GM12891 (cell line): Measurements from ENCODE around the gene CASP14.

Experiments
- DNase-seq: peaks from one replicate; pipeline ENCODE4 v3.0.0; 2011; ENCODE audit warnings: low spot score; ENCODE audit not compliant: insufficient read length
- FAIRE-seq: peaks from 2 replicates; lab custom pipeline; 2011; peaks lifted over from hg19 to GRCh38; lab: Jason Lieb, UNC
- PAX5 ChIP-seq: IDR thresholded peaks from 2 replicates; pipeline ENCODE4 v1.6.1; 2011; ENCODE audit warnings: low read length, moderate library complexity, mild to moderate bottlenecking; ENCODE audit not compliant: insufficient read depth, severe bottlenecking
- POLR2A ChIP-seq: IDR thresholded peaks from 2 replicates; pipeline ENCODE4 v1.6.1; 2011; ENCODE audit warnings: low read depth, low read length, control low read depth
- POLR2AphosphoS5 ChIP-seq: IDR thresholded peaks from 2 replicates; pipeline ENCODE4 v1.6.1; 2011; ENCODE audit warnings: low read depth, low read length, control low read depth
- POU2F2 ChIP-seq: IDR thresholded peaks from 2 replicates; pipeline ENCODE4 v1.6.1; 2011; ENCODE audit warnings: low read depth, mild to moderate bottlenecking, control low read depth, low read length, moderate library complexity
- SPI1 ChIP-seq: IDR thresholded peaks from 2 replicates; pipeline ENCODE4 v1.6.1; 2011; ENCODE audit warnings: low read depth, low read length, control low read depth
- TAF1 ChIP-seq: IDR thresholded peaks from 2 replicates; pipeline ENCODE4 v1.6.1; 2011; ENCODE audit warnings: low read depth, low read length, control low read depth

The CASP14 gene

DNA sequence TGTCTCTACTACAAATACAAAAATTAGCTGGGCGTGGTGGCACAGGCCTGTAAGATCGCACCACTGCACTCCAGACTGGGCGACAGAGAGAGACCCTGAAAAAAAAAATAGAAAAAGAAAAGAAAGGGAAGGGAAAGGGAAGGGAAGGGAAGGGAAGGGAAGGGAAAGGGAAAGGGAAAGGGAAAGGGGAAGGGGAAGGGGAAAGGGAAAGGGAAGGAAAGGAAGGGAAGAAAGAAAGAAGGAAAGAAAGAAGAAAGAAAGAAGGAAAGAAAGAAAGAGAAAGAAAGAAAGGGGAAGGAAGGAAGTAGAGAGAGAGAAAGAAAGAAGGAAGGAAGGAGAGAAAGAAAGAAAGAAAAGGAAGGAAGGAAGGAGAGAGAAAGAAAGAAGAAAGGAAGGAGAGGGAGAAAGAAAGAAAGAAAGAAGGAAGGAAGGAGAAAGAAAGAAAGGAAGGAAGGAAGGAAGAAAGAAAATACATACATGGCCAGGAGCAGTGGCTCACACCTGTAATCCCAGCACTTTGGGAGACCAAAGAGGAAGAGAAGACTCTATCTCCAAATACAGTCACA lies 49.8 kb downstream of the CASP14 start:
- TF ChIP-seq SPI1 = no peak
- no peak for TF ChIP-seq POLR2A
- TF ChIP-seq TAF1 = no peak
- no peak for TF ChIP-seq POU2F2
- TF ChIP-seq PAX5 = no peak
- no peak for TF ChIP-seq POLR2AphosphoS5
- DNase-seq = no peak
- FAIRE-seq = no peak

DNA sequence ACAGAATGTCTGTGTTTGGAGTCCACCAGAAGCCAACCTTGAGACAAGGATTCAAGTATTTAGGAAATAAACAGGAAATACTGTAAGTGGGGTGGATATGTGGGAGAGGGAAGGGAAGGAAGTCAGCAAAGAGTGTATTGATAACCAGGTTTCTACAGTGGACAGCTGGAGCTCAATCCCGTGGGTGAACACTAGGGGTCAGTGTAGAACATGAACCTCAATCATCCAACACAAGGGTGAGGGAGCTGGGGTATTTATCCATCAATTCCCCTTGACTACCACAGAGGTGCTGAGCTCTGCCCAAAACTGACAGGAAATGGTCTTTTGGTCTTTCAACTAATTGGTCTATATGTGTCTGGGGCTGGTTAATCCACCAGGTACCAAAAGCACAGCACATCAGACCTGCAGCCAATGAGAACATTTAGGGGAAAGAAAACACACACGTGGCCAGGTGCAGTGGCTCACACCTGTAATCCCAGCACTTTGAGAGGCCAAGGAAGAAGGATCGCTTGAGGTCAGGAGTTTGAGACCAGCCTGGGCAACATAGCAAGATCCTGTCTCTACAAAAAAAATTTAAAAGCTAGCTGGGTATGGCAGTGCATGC lies 52.3 kb downstream of the CASP14 start:
- DNase-seq = no peak
- peak; percentile 47 for FAIRE-seq
- TF ChIP-seq PAX5 (no peak), POLR2AphosphoS5 (no peak), TAF1 (no peak)

DNA sequence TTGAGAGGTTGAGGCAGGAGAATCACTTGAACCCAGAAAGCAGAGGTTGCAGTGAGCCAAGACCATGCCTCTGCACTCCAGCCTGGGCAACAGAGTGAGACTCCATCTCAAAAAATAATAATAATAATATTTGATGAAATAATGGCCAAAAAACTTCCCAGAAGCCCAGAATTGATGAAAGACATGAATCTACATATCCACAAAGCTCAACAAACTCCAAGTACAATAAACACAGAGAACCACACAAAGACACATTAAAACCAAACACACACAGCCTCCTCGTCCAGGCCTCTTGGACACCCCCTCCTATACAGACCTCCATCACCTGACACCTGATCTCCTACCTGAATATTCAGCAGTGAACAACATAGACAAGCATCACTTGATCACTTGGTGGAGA lies 54.7 kb downstream of the CASP14 start:
- no peak for FAIRE-seq
- no peak for TF ChIP-seq POLR2A
- TF ChIP-seq POLR2AphosphoS5 = no peak
- no peak for TF ChIP-seq POU2F2
- no peak for TF ChIP-seq PAX5
- no peak for TF ChIP-seq SPI1
- DNase-seq = no peak

DNA sequence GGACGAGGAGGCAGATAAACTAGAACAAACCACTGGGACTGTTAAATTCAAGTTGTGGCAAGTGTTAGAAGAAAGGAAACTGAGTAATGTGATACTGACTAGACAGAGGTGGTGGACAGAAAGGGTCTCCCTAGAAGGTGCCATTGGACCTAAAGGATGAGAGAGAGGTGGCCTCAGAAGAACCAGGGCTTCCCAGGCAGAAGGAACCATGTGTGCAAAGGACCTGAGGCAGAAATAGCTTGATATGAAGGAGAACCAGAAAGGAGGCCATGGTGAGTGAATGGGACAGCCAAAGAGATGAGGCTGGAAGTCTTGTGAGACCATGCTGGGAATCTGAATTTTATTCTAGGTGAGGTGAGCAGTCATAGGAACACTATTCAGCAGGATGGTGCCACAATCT lies 55.1 kb downstream of the CASP14 start:
- DNase-seq (no peak), FAIRE-seq (no peak)
- TF ChIP-seq POLR2AphosphoS5 (no peak), PAX5 (no peak), POU2F2 (no peak), TAF1 (no peak), SPI1 (no peak), POLR2A (no peak)

DNA sequence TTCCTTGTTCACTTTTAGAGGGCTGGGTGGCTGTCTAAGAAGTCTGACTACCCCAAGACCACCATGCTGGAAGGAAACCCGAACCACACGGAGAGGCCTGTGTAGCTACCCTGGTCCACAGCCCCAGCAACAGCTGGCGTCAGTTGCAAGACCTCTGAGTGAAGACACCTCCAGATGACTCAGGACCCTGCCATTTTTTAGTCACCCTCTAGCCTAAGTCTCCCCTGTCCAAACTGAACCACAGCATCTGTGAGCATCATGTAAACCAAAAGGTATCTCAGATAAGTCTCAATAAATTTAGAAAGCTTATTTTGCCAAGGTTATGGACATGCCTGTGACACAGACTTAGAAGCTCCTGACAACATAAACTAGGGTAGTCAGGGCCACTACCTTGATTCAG lies 55.8 kb downstream of the CASP14 start:
- FAIRE-seq (no peak), DNase-seq (no peak)
- no peak for TF ChIP-seq POLR2A
- TF ChIP-seq POLR2AphosphoS5 = no peak
- no peak for TF ChIP-seq TAF1
- no peak for TF ChIP-seq PAX5
- no peak for TF ChIP-seq POU2F2
- TF ChIP-seq SPI1 = no peak

DNA sequence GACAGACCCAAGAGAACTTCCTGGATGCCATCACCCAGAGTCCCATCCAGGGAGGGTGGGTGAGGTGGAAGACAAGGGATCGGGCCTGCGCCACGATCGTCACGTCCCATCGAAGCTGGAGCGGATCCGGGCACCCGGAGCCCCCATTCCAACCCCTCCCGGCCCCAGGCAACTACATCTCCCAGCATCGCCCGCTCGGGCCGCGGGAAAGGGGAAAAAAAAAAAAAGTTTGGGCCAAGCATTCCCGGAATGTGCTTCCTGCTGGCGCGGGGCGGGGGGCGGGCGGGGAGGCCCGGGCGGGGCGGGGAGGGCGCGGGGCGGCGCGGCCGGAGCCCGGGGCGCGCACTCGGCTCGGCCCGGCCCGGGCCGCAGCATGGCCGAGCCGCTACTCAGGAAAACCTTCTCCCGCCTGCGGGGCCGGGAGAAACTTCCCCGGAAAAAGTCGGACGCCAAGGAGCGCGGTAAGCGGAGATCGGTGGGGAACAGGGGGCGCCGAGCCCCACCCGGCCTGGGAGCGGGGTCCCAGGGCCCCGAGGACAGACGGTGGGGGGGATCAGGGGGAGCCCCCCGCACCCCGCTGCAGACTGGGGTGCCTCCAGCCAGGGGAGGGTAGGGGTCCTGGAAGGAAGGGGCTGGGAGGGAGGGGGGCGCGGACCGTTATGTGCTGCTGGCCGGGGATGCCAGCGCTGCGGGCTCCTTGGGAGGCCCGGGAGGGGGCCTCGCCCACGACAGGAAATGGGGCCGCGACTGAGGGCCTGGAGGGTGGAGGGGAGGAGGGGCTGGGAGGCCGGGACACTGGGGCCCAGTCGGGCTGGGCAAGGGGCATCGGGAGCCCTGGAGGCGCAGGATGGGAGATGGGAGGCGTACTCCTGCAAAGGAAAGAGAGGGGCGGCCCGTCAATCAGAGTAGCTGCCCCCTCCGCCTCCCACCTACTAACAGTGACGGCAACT lies 58.1 kb downstream of the CASP14 start, which contains the start of gene SYDE1:
TSS of gene SYDE1 (plus strand) at position 341 of the 950 bp plus-strand sequence. CDS start at position 374, 33 bp downstream.
- TF ChIP-seq SPI1 = no peak
- TF ChIP-seq POU2F2 = no peak
- TF ChIP-seq POLR2AphosphoS5 = no peak
- TF ChIP-seq TAF1 = no peak
- TF ChIP-seq PAX5 = no peak
- TF ChIP-seq POLR2A = no peak
- DNase-seq (no peak), FAIRE-seq (no peak)
